ENCODE data around the gene CBX3. TPM values are rescaled to one million over a fixed set of nuclear protein-coding genes. Genes with fewer than 3 reads are reported as not detected.

Gene CBX3
- total RNA-seq, 2 donors from 2014 or later: 37.9 to 43.3 TPM

GRCh38 chr7:26199301-26200037, 2.1 kb upstream of the CBX3 start:
- Histone ChIP-seq H3K4me3 (peak overlapping the region; percentile 82 to 98), H3K9me3 (no peaks in the 10 kb centered on the region), H3K36me3 (peaks cover 34% of the 10 kb centered on the region), H3K27ac (peak overlapping the region; percentile 100), H3K27me3 (no peaks in the 10 kb centered on the region), H3K4me1 (peaks cover 0 to 54% of the 10 kb centered on the region in 2 donors)
- no peak for TF ChIP-seq CTCF (IDR thresholded peaks at IDR 0.05)
- no peak for DNase-seq (ENCODE audit: low spot score)

- Histone ChIP-seq H3K4me3 (peak overlapping the region; percentile 82 to 98), H3K27ac (peak overlapping the region; percentile 100), H3K27me3 (no peaks in the 10 kb centered on the region), H3K4me1 (peaks cover 0 to 54% of the 10 kb centered on the region in 2 donors), H3K9me3 (no peaks in the 10 kb centered on the region), H3K36me3 (peaks cover 28% of the 10 kb centered on the region)
- no peak for DNase-seq (ENCODE audit: low spot score)
- no peak for TF ChIP-seq CTCF (IDR thresholded peaks at IDR 0.05)
These were observed 1.5 kb upstream of the CBX3 start for GRCh38 chr7:26200038-26200443.

- no peak for TF ChIP-seq CTCF (IDR thresholded peaks at IDR 0.05)
- peaks cover 22% of the 10 kb centered on the region for H3K36me3 ChIP-seq
- H3K9me3 ChIP-seq: no peaks in the 10 kb centered on the region
- no peaks in the 10 kb centered on the region for H3K27me3 ChIP-seq
- H3K27ac ChIP-seq: peak within 1 kb of the TSS; percentile 100
- peak within 1 kb of the TSS; percentile 82 to 98 for H3K4me3 ChIP-seq
- peaks cover 0 to 50% of the 10 kb centered on the region in 2 donors for H3K4me1 ChIP-seq
- peak; percentile 98 for DNase-seq (ENCODE audit: low spot score)
These were observed 900 bp upstream of the CBX3 start, which contains the start of gene HNRNPA2B1 for GRCh38 chr7:26200444-26201246. Gene HNRNPA2B1, minus strand, starts transcription at chr7:26200746. Its CDS starts 169 bp downstream, at chr7:26200577.

- H3K27ac ChIP-seq: peak overlapping the region; percentile 100
- H3K36me3 ChIP-seq: peaks cover 20% of the 10 kb centered on the region
- no peak for TF ChIP-seq CTCF (IDR thresholded peaks at IDR 0.05)
- peak overlapping the region; percentile 82 to 98 for H3K4me3 ChIP-seq
- H3K4me1 ChIP-seq: peaks cover 0 to 33% of the 10 kb centered on the region in 2 donors
- H3K27me3 ChIP-seq: no peaks in the 10 kb centered on the region
- no peaks in the 10 kb centered on the region for H3K9me3 ChIP-seq
- no peak for DNase-seq (ENCODE audit: low spot score)
These were observed 760 bp downstream of the CBX3 start for GRCh38 chr7:26202019-26202990.

GRCh38 chr7:26203016-26203415, 1.5 kb downstream of the CBX3 start:
- Histone ChIP-seq H3K9me3 (no peaks in the 10 kb centered on the region), H3K27ac (peak overlapping the region; percentile 100), H3K4me1 (peaks cover 0 to 28% of the 10 kb centered on the region in 2 donors), H3K4me3 (peak overlapping the region in 1 of 2 donors; percentile 98), H3K36me3 (peaks cover 22% of the 10 kb centered on the region), H3K27me3 (no peaks in the 10 kb centered on the region)
- TF ChIP-seq CTCF (IDR thresholded peaks at IDR 0.05): no peak
- no peak for DNase-seq (ENCODE audit: low spot score)

Data from right atrium auricular region (tissue), 2 donors.